GM19035 (cell line): ENCODE measurements around the gene CMTM1.

Experiments
- ATAC-seq: cut with Tn5 transposase; IDR thresholded peaks from one replicate; pipeline ENCODE4 v1.9.1; 2021; ENCODE audit not compliant: unreplicated experiment

CMTM1 gene, protein sequence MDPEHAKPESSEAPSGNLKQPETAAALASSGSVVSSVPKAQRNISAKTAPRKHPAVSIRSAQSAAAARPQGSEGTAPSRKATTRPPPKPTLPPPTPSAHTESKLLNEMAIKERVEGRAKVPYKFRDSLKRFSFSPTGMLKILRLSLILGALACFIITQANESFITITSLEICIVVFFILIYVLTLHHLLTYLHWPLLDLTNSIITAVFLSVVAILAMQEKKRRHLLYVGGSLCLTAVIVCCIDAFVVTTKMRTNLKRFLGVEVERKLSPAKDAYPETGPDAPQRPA

DNA sequence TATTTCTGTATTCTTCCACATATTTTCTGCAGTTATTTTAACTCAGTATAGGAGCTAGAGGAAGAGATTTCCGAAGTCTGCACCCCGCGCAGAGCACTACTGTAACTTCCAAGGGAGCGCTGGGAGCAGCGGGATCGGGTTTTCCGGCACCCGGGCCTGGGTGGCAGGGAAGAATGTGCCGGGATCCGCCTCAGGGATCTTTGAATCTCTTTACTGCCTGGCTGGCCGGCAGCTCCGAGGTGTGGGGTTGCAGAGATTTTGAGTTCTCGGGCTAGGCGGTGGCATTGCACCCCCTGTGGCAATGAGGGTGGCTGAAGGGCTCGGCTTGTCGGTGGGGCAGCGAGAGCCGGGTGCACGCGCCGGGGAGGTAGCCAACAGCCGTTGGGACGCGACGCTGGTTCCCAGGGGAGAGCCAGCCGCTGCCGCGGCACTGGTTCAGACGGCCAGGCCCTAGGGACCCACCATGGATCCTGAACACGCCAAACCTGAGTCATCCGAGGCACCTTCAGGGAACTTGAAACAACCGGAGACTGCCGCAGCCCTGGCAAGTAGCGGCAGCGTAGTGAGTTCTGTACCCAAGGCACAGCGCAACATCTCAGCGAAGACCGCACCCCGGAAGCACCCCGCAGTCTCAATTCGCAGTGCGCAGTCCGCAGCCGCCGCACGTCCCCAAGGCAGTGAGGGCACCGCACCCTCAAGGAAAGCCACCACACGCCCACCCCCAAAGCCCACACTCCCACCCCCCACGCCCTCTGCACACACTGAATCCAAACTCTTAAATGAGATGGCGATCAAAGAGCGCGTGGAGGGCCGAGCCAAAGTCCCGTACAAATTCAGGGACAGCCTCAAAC lies at the start of gene CMTM1:
CMTM1 (plus strand) TSS at position 389 of the 851 bp plus-strand sequence; CDS start at position 464, 75 bp downstream.
- ATAC-seq, result no peak

DNA sequence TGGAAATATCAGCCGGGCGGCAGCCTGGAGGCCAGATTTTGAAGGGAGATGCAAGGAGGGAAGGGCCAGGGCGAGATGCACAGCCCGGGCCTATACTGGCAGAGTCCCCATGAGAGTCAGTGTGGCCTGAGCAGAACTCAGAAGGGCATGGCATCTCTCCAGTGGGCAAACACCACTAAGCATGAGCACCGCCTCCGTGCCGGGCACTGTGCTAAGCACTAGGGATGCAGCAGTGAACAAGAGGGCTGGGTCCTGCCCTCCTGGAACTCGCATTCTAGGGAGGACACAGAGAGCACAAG lies 49.8 kb upstream of the CMTM1 start:
- ATAC-seq, result no peak

DNA sequence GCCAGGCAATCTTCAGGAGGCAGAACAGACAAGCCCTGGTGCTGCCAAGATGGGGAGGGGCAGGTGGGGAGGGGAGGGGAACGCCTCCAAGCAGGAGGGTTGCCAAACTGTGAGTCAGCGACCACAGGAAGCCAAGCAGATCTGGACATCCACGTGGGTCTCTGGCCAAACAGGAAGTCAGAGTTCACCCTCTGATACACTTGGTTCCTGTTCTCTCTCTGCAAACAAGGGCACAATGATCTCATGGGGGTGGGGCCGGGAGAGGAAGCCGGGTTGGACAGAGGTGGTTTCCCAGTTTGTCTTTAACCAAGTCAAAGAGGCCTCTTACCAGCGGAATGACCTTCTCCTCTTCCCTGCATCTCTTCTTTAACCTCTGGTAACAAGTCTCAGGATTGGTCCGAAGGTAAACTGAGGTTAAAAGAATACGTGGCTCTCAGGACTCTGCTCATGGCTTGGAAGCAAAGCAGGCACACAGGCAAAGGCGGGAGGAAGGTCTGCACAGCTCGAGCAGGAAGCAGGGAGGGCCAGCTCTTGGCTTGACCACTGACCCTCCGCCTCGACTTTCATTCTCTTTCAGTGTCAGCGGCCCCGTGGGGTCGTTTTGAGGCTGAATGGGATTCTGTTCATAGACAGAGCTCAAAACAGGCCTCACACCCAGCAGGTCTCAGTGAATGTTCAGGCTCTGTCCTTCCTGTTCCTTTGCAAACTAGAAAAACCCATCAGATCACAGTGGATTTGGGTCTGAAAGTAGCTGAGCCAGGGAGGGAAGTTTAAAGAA lies 49.2 kb upstream of the CMTM1 start:
- peak; percentile 98 for ATAC-seq

DNA sequence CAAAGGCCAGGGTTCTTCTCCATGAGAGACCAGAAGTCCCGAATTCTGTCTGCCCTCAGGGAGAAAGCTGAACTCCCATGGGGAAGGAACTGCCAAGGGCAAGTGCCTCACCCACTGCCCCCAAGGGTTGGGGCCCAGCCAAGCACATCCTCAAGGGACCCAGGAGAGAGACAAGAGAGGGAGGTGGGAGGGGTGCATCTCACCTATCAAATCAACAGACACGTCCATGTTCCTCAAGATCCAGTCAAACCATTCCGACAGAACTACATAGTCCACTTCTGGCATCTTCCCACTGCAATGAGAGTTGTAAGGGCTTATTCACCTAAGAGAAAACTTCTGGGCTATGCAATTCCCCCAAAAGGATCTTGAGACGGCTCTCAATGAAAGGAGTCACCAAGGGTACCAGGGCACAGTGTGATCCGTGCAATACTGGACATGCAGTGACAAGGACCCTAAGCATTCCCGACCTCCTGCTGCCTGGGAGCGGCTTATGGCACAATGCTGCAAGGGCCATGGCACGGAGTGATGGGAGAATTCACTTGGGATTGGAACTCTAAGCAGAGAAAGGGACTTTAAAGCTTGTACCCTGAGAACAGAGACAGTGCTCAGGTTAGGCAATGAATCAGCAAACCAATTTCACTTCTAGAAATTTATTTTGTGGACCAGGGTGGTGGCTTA lies 48.5 kb upstream of the CMTM1 start:
- no peak for ATAC-seq

DNA sequence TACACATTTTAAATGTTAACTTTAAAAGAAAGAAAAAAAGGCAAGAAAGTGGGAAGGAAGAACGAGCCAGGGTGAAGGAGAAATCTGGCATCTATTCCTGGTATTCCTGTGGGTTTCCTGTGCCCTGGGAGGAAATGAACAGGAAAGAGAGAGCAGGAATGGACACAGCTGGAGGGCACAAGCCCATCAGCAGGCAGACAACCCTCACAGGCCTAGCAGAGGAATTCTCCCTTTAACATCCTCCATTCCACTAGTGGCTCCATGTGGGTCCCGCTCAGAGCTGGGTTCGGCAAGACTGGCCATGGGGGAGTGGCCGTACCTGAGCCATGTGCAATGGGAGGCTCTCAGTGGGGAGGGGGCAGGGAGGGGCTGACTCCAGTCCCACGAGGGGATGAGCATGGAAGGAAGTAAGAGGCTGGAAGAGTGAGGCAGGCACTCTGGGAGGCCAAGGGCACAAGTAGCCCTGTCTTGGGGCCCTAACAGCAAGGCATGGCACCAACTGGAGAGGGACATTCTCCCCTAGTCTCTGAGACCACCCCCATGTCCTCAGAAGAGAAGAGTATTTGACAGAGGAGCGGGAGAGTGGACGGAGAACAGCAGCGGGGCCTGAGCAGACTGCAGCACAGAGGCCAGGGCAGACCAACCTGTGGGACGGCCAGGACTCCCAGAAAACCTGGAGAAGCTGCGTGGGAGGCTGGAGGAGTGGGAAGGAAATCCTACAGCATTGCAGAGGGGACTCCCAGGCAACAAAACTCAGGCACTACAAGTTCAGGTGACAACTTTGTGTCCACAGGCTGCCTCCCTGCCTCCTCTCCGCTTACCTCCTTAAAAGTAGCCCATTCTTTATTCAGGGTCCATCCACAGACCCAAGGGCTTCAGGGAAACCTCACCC lies 46.5 kb upstream of the CMTM1 start:
- no peak for ATAC-seq

DNA sequence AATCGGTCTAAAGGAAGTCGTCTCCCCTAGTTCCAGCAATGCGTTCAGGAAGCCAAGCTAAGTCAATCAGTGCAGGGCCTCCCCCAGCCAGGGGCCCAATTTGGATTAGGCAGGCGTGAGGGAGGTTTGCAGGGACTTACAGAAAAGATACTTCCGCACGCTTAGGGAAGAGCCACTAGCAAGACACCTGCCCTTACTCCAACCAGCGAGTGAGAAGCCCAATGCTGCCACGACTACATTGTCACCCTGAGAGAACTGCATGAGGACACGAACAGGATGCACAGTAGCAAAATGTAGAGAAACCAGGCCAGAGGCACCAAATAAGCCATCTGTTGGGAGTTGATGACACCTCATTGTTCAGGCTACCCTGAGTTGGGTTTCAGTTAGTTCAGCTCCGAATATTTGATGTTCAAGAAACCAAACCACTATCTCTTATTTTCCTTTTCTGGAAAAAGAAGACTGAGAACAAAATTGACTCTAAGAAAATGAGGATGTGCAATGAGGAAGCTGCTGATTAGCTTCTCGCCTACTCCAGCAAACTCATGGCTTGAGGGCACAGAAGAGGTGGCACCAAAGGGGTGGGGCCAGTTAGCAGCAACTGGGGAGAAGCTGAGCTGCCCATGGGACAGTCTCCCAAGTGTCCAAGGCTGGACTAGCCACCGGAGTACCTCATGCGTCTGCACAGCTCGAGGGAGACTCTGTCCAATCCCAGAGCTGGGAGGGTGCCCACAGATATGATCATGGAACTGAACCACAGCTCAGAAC lies 45.7 kb upstream of the CMTM1 start:
- no peak for ATAC-seq

DNA sequence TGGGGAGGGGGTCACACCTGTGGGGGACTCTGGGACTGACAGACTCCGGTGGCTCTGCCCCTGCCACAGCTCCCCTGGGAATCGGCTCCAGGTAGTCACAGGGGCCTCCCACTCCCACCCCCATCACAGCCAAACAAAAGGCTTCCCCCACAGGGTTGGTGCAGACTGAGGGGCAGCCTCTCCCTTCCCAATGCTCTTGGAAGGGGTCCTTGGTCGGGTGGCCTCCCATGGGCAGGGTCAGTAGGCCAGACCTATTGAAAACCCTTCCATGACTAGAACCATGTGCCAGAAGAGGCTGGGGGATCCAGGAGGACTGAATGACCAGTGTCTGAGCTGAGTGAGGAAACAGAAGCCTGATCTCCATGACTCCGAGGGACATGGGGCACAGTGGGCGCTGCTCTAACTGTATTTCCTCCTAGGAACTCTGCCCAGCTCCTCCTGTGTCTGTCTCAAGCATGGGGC lies 45.0 kb upstream of the CMTM1 start:
- ATAC-seq, result no peak

DNA sequence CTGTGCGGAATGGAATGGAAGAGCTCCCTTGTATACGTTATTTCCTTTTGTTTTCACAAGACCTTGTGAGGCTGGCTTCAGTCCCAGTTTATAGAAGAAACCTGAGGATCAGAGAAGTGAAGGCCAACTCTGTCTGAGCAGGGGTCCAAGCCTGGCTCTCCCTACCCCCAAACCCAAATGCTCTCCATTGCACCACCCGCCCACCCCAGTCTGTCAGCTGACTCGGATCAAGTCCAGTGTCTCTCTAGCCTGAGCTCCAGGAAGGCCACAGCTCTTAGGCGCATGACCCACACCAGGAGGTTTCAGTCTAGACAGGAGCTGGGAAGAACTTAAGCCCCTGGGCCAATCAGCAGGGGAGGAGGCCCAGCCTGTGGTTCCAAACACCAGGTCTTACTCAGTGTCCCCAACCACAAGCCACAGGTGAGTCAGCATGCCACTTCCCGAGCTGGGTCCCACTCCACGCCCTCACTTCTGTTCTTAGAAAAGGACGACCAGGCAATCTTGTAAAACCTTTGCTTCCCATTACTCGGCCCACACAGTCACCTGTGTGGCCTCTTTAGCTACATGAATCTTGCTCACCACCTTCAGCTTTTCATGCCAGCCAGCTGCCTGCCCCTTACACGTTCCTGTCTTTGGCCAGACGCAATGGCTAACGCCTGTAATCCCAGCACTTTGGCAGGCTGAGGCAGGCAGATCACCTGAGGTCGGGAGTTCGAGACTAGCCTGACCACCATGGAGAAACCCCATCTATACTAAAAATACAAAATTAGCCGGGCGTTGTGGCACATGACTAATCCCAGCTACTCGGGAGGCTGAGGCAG lies 44.1 kb upstream of the CMTM1 start:
- peak; percentile 44 for ATAC-seq

DNA sequence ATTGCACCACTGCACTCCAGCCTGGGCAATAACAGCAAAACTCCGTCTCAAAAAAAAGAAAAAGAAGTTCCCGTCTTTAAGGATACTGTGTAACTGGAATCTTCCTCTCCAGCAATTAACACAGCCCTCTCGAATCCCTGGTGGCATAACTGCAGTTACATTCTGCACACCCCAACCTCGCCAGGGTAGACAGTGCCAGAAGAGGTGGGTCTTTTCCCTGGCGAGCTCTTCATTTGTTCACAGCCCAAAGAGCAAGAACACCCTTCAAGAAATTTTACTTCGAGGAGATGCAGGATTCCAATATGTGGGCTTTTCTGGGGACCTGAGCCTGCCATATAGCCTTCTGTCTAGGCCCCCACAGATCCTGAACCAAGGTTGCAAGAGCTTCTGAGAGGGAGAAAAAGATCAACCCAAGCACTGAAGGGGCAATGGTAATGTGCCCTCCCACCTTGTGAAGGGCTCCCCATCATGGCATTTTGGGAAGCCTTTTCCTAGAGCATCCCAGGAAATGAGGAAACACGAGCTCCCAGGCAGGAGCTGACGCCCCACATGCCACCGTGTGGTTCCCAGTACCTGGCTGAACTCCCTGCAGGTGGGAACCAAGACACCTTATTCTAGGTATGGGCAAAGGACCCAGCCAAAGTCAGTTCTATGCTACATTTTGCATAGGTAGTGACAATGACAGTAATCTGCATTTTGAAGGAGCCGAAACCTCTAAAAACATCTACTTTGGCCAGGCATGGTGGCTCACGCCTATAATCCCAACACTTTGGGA lies 43.2 kb upstream of the CMTM1 start:
- no peak for ATAC-seq

DNA sequence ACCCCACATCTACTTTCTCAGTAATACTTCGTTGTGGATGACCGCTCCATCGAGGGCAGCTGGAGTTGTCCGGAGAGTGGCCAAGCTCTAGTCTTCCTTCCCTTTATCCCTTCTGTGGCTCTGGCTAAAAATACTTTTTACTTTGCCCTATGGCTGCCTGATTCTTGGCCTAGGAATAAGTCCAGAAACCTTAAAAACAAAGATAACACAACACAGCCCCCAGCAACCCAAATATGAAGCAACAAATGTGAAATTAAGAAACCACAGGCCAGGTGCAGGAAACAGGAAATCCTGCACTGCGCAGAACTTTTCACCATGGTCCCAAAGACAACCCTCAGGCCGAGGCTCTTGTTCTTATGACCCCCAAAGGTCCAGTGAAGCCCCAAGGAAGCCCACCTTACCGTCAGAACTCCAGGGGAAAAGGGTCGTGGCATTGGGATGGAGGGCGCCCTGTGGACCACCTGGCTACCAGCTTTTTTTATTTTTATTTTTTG lies 42.3 kb upstream of the CMTM1 start:
- peak; percentile 38 for ATAC-seq

DNA sequence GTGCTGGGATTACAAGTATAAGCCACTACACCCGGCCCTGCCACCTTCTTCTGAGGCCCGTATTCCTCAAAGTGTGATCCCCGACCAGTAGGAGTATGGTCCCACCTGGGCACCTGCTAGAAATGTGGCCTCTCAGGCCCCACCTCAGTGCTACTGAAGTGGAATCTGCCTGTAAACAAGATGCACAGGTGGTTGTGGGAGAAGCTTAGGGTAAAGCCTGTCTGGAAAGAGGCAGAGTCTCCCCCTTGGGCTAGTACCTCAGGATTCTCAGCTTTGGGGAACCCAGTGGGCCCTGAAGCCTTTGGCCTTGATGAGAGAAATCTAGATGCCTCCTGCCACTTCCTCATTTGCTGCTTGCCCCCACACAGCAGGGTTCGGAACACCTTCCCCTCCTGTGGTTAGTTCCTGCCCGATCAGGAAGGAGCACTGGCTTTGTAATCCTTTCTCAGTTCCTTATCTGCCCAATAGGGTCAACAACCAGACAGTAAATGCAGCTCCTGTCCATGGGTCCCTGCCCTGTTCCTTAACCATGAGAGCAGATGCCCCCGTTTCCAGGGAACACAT lies 41.6 kb upstream of the CMTM1 start:
- ATAC-seq, result peak; percentile 74

DNA sequence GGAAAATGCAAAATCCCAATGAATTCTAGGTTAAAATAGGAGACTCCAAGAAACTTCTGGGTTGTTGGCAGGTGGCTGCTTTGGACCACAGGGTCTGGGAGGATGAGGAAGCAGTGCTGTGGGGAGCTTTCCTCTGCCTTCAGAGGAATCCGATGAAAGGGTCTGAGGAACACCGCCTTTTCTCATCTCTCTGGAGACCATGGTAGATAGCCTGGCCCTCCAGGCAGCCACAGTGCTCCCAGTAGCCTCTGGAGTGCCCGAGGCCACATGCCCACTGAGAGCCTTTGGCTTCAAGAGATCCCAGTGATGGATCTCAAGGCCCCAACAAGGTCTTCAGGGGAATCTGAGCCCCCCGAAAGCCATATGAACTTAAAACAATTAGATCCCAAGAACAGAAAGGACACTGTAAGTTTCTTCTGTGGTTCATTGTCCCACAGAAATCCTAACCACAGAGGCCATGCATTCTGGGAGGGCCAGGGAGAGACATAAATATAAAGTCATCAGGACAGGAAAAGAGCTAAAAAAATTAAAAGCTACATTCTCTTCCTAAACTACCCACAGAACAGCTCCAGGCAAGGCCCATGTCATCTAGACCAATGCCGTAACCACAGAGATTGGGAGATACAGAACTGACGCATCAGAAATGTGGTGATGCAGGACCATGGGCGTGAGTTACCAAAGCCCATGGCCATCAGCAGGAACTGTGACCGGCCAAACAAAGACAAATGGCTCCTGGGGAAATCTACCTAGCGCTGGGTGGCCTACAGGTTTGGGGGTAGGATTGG lies 40.7 kb upstream of the CMTM1 start:
- ATAC-seq, result no peak

DNA sequence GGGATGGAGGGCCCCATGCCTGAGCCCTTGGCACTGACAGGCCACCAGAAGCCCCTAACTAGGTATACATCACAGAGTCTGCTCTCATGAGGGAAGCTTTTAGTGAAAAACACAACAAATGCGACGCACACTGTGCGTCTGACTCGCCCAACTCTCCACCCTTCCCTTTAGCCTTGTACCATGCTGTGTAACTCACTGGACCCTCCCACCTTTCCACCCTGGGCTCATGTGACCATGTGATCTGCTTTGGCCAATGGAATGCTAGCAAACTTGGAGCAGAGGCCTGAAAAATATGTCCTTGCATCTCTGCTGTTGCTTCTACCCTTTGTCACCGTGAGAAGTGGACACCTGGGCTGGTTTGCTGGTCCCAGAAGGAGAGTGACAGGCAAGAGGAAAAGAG lies 37.9 kb upstream of the CMTM1 start:
- no peak for ATAC-seq

DNA sequence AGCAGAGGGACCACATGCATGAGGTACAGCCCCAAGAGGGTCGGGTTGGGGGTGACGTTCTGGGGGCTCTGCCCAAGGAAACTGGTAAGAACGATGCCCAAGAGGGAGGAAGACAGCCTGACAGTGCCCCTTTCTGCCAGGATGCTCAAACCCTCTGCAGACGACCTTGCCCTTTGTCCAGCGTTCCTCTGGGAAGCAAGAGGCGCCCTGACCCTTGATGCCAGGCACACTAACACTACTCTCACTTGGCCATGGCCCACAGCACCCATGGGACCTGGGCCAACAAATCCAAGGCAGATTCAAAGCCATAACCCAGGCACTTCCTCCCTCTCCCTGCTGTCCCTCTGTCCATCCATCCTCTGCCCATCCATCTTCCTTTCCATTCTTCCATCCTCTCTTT lies 36.8 kb upstream of the CMTM1 start:
- no peak for ATAC-seq

DNA sequence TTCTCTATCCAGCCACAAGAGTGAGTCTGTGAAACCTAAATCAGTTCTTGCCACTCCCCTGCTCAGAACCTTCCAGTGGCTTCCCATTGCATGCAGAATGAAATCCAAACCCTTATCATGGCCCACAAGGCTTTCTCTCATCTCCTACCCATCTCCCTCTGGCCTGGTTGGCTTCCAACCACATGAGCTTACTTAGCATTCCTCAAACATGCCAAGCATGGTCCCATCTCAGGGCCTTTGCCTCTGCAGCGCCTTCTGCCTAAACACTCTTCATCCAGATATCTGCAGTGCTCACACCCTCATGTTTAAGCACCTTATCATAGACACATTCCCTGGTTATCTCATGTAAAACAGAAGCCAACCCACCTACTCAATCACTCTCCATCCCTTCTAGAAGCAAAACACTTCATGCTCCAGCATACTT lies 31.9 kb upstream of the CMTM1 start:
- no peak for ATAC-seq

DNA sequence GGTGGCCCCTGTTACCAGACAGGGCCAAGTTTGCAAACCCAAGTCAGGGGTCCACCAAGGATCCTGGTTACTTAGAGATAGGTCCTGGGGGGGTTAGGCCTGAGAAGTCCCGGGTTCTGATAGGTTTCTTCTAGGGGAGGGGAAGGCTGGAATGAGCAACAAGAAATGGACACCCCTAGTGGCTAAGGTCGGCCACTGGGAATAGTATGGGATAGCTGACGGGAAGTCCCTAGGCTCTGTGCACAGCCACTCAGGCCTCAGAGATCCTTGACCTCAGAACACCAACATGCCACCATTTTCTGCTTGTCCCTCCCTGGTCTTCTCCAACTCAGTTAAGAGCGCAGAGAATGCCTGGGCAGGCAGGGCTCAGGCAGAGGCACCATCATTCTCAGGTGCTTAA lies 29.7 kb upstream of the CMTM1 start:
- no peak for ATAC-seq
